B cell (primary cell): Measurements from ENCODE around the gene GGCX.

Experiments used
- CTCF ChIP-seq: fragments of 200-600 bp; IDR thresholded peaks from one replicate; pipeline ENCODE4 v1.8.0; 2022; ENCODE audit warnings: antibody characterized with exemption, mild to moderate bottlenecking
- EZH2 ChIP-seq: IDR thresholded peaks from 2 replicates; pipeline ENCODE4 v1.6.1; 2012; ENCODE audit warnings: borderline replicate concordance, low read depth, mild to moderate bottlenecking, moderate library complexity, low read length; ENCODE audit not compliant: insufficient read depth, poor library complexity, severe bottlenecking

GRCh38 chr2:85566265-85566664, 5.0 kb upstream of the GGCX start:
- no peak for TF ChIP-seq CTCF
- no peak for TF ChIP-seq EZH2
